ENCODE results near the gene CEP85. TPM values are rescaled to one million over a fixed set of nuclear protein-coding genes. Genes with fewer than 3 reads are reported as not detected.

Gene CEP85
- total RNA-seq, 1 donor from 2014 or later, result 35.6 TPM

GRCh38 chr1:26275580-26276431, 41.8 kb downstream of the CEP85 start:
- intact Hi-C loops (cut with micrococcal nuclease), result loop anchor here (1.0 to 5.0 kb wide), 11 partner anchors 8 to 171 kb away; partner anchors contain the start of genes CD52 and CEP85

- intact Hi-C loops (cut with micrococcal nuclease), result loop anchor here (1.0 to 5.0 kb wide), 7 partner anchors 8 to 171 kb away; partner anchors contain the start of gene CEP85
Measured at GRCh38 chr1:26276432-26276838, 42.4 kb downstream of the CEP85 start.

GRCh38 chr1:26277261-26277661, 43.3 kb downstream of the CEP85 start:
- intact Hi-C loops (cut with micrococcal nuclease), result loop anchor here (5.0 kb wide), 1 partner anchor 150 kb away; no protein-coding TSS in a partner anchor

GRCh38 chr1:26277719-26278118, 43.7 kb downstream of the CEP85 start:
- intact Hi-C loops (cut with micrococcal nuclease), result loop anchor here (5.0 kb wide), 1 partner anchor 150 kb away; no protein-coding TSS in a partner anchor

GRCh38 chr1:26278303-26278702, 44.3 kb downstream of the CEP85 start:
- intact Hi-C loops (cut with micrococcal nuclease), result loop anchor here (5.0 kb wide), 1 partner anchor 151 kb away; no protein-coding TSS in a partner anchor

- intact Hi-C loops (cut with micrococcal nuclease), result loop anchor here (1.0 to 5.0 kb wide), 2 partner anchors 27 to 152 kb away; partner anchors contain the start of gene UBXN11
Measured at GRCh38 chr1:26278724-26279455, 44.9 kb downstream of the CEP85 start.

- intact Hi-C loops (cut with micrococcal nuclease), result loop anchor here (1.0 to 10.0 kb wide), 4 partner anchors 27 to 415 kb away; partner anchors contain the start of genes ARID1A and UBXN11
Measured at GRCh38 chr1:26279456-26280332, 45.7 kb downstream of the CEP85 start, which contains the start of gene SH3BGRL3. Gene SH3BGRL3, plus strand, starts transcription at chr1:26280086. Its CDS starts 70 bp downstream, at chr1:26280156.

- intact Hi-C loops (cut with micrococcal nuclease), result loop anchor here (10.0 kb wide), 2 partner anchors 264 to 414 kb away; partner anchors contain the start of gene ARID1A
Measured at GRCh38 chr1:26280333-26281042, 46.5 kb downstream of the CEP85 start.

GRCh38 chr1:26281091-26281958, 47.3 kb downstream of the CEP85 start:
- intact Hi-C loops (cut with micrococcal nuclease), result loop anchor here (10.0 kb wide), 2 partner anchors 263 to 413 kb away; partner anchors contain the start of gene ARID1A

GRCh38 chr1:26281971-26282370, 48.0 kb downstream of the CEP85 start:
- intact Hi-C loops (cut with micrococcal nuclease), result loop anchor here (10.0 kb wide), 2 partner anchors 263 to 413 kb away; partner anchors contain the start of gene ARID1A

GRCh38 chr1:26282401-26282918, 48.5 kb downstream of the CEP85 start:
- intact Hi-C loops (cut with micrococcal nuclease), result loop anchor here (10.0 kb wide), 2 partner anchors 262 to 412 kb away; partner anchors contain the start of gene ARID1A

GRCh38 chr1:26283279-26283853, 49.4 kb downstream of the CEP85 start:
- intact Hi-C loops (cut with micrococcal nuclease), result loop anchor here (10.0 kb wide), 2 partner anchors 261 to 411 kb away; partner anchors contain the start of gene ARID1A

- intact Hi-C loops (cut with micrococcal nuclease), result loop anchor here (1.0 to 10.0 kb wide), 6 partner anchors 8 to 411 kb away; partner anchors contain the start of genes ARID1A, CEP85 and HMGN2
Measured at GRCh38 chr1:26283871-26284596, 50.0 kb downstream of the CEP85 start.

- intact Hi-C loops (cut with micrococcal nuclease), result loop anchor here (1.0 to 10.0 kb wide), 7 partner anchors 8 to 410 kb away; partner anchors contain the start of genes ARID1A, CEP85 and HMGN2
Measured at GRCh38 chr1:26284597-26285347, 50.8 kb downstream of the CEP85 start.

- intact Hi-C loops (cut with micrococcal nuclease), result loop anchor here (1.0 to 10.0 kb wide), 5 partner anchors 51 to 409 kb away; partner anchors contain the start of genes ARID1A, CEP85 and HMGN2
Measured at GRCh38 chr1:26285366-26286063, 51.5 kb downstream of the CEP85 start.

Data from T-helper 1 cell treated with Interleukin-12 subunit alpha and Interleukin-12 subunit beta and Interleukin-4 antibody, amounts not matched to agents 30 ng/mL and 1 ng/mL, for 36 hours (primary cell).